GM11168 (cell line): Measurements from ENCODE around the gene WDR35.

ENCODE experiments used
- in situ Hi-C: fragments of 300-500 bp; cut with MboI; formaldehyde crosslinking; loops from one replicate; pipeline ENCODE4 v1.12.0; 2022; ENCODE audit warnings: low sequenced_read_pairs; ENCODE audit not compliant: unreplicated experiment

Gene WDR35

DNA sequence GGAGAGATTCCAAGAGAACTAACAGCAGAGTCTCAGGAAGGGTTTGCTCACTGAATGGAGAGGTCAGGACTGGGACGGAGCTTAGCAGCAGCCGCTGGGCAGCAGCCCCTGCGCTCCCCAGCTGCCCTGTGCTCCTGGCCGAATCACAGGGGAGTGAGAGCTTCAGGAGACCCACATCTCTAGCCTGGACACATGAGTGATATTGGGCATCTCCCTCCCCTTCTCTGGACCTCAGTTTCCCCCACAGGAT, 22.1 kb upstream of the WDR35 start:
- in situ Hi-C loops: loop anchor here (5.0 kb wide), 1 partner anchor 80 kb away; no protein-coding TSS in a partner anchor

DNA sequence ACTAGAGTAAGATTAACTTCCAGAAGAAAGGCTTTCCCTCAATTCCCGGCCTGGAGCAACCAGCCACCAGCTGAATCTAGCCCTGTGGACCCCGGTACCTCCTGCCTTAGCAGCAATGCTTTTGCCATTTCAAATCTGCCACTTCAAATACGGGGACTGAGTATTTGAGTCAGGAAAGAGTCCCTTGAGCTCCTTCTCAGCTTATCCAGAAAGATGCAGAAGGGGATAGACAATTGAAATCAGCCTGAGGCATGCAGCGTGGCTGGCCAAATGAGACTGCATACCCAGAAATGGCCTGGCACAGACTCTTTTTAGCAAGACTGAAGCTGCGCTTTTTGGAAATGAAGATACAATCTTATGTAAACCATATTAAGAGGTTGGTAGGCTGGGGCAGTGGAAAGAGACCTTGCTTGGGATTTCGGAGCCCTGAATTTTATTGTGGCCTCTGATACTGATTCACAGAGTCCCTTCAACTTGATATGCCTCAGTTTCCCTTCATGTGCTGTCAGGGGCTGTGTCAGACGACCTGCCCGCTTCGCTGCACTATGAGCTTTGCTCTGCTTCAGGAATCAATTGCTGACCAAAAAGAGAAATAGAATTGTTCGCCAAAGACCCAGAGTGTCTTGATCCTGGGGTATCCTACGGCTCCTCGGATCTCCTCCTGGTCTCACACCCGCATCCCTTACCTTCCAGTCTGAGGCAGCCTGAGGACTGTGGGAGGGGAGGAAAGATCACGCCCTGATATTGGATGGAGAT, 21.5 kb upstream of the WDR35 start:
- in situ Hi-C loops: loop anchor here (5.0 kb wide), 1 partner anchor 81 kb away; no protein-coding TSS in a partner anchor

DNA sequence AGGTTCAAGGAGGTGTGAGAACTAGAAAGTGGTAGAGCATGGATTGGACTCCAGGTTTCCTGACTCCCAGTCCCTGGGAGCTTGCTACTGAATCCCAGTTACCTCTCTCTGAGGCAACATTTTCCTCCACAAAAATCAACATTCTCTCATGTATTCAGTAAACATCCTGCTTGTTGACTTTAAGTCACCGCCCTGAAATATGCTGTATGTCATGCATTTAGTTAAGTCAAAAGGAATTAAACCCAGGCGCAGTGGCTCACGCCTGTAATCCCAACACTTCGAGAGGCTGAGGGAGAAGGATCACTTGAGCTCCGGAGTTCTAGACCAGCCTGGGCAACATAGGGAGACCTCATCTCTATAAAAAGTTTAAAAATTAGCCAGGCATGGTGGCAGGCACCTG, 18.8 kb upstream of the WDR35 start:
- in situ Hi-C loops: no loop called here

DNA sequence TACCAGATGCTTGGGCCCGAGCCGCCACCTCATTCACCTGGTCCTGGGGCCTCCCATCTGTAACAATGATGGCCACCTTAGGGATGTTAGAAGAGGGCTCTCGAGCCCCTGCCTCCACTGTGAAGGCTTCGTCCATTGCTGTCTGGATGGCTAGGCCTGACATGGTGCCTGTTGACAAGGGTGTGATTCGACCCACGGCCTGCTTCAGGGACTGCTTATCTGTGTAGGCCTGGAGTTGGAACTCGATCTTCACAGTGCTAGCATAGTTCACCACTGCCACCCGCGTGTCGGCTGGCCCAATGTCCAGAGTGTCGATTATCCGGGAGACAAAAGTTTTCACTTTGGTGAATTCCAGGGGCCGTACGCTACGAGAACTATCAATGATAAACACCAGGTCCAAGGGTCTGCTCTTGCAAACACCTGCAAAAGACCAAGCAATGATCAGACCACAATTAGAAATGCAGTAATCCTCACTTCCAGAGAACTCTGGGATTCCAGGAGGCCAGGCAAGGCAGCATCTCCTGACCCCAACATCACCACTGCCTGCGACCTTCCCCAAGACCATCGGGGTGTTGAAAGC, 16.1 kb upstream of the WDR35 start:
- in situ Hi-C loops: no loop called here

DNA sequence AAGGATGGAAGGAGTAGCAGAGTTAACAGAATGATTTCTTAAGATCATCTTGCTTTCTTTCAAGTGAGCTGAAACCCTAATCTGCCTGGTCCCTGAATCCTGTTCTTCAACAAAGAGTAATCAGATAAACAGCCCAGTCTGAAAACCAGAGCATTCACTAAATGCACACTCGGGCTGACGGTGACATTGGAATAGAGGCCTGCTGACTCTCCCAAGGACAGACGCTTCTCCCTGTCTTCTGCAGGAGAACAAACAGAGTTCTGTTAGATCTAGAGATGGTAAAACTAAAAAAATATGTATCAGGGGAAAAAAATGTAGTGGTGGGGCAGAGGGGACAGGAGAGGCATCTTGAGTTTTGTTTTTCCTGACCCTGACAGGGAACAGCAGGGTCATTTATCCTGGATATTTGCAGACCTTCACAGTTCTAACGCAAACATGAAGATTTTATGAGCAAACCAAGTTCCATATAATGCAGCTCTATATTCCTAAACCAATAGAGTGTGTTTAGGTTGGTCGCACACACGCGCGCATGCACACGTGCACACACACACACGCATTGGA, 15.2 kb upstream of the WDR35 start:
- in situ Hi-C loops: no loop called here

DNA sequence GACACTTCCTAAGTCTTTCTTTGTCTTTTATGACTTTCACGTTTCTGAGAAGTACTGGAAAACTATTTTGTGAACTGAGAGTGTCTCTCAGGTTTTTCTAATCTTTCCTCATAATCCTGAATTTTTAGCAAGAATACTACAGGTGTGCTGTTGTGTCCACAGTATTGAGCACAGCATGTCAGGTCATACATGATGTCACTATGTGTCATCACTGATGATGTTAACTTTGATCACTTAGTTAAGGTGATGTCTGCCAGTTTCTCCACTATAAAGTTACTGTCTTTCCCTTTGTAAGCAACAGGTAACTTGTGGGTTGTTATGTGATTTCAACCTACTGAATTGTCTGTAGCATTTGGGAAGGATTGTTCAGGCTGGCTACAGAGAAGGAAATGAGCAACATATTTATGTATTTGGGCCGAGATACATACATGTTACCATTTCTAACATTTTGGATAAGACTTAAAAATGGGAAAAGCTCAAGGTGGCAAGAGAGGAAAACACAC, 11.5 kb upstream of the WDR35 start:
- in situ Hi-C loops: no loop called here

DNA sequence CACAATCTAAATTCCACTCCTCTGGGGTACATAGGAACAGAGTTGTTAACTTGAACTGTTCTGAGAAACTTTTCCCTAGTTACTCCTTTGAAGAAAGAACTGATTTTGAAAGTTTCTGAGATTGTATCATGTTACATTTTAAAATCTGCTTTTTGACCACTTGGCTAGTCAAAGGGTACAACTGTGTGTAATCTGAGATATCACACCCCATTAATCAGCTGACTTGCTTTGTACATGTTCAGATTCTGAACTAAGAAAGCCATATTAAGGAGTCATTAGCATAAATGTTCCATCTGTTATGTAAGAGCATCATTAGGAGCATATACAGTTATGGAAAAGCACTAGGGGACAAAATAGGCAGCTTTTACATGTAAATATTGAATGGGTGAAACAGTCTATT, 3.8 kb upstream of the WDR35 start:
- in situ Hi-C loops: no loop called here

DNA sequence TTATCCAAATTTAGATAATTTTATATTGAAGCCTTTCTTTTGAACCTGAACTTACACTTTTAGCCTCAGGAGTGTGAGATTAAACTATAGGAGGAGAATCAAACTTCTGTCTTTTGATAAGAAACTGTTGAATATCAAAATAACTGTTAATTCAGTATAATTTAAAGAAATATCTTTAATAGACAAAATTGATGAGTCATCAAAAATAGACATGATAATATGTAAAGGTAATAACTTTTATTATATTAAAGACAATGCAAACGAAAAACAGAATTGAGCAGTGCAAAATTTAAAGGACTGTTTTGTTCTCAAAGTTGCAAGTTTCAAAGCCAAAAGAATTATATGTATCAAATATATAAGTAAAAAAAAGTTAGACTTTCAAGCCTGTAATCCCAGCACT, 2.0 kb upstream of the WDR35 start:
- in situ Hi-C loops: no loop called here

DNA sequence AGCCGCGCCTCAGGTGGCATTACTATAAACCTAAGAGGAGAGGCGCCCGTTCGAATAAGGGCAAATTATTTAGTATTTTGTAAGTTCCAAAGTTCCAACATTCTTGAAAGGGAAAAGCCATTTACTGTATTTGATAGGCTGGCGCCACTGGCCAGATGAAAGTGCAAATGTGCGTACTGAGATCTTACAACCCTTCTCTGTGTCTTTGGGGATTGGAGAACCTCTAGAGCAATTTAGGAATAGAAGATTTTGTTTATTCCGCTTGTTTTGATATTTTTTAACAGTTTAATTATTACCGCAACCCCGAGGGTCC, 467 bp upstream of the WDR35 start:
- in situ Hi-C loops: no loop called here

DNA sequence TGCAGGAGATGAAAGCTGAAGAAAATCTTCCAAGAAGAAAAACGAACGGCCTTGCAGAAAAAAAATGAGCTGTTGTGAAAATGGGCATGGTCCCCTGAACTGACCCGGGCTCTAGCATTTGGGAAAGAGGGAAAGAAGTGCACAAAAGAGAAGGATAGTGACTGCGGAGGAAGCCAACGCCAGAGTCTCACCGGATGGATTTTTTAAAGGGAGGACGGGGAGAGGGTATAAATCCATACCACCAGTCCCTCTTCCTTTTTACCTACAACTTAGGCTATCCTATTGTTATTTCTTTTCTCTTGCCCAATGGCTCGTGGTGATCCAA, 601 bp downstream of the WDR35 start:
- in situ Hi-C loops: no loop called here

DNA sequence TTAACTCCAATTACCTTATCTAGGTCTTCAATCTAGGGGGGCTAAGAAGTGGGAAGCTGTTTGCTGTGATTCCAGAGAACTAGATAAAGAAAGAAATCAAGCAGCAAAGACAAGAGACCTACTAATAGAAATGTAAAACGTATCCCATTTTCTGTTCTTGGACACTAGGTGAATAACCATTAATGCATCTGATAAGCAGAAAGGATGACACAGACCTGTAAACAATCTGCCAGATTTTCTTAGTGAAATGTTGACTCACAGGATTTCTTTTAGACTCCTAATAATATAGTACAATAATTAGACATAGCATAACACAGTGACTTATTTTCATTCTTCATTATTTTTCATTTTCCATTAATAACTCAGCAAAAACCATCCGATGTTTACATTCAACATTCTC, 1.3 kb downstream of the WDR35 start:
- in situ Hi-C loops: no loop called here

DNA sequence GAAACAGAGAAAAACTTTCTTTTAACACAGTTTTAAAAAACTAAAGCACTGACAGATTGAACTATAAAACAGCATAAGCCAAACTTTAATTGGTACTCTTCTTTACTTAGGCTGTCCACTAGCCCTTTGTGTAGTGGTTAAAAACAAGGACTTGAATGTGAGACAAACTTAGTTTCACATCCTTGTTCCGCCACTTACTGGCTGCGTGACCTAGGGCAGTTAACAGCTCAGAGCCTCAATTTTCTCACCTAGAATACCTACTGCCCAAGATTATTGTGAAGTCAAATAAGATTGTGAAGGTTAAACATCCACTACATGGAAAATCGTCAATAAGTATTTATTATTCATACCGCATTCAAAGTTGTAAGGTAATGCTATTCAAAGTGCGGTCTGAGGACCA, 2.0 kb downstream of the WDR35 start:
- in situ Hi-C loops: no loop called here

DNA sequence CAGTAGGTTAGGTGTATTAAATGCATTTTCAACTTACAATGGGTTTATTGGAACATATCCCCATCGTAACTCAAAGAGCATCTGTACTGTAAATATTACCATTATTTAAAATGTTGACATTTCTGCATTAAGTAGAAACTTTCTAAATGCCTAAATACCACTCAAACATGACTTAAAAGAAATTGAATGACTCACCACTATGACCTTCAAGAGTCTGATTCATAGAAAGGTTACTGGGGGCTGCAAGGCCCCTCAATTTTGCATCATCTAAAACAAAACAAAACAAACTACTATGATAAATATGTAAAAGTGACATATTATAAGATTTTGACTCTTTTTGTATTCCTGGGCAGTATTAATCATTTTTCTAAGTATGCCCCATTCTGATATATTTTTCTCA, 7.6 kb downstream of the WDR35 start:
- in situ Hi-C loops: no loop called here

DNA sequence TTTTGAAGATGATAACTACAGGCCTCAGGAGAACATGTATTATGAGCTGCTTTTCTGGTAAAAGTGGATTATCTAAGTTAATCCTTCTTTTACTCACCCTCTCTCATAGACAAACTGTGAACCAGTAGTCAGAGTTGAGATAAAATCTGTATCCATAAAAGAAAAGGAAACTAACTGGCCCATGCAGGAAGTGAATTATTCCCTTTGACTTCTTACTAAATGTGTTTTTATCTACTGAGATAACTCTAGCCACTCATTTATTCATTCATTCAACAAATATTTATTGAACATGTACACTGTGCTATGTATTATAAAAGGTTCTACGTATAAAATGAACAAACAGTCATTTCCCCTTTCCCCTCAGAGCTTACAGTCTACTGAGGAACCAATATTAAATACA, 10.0 kb downstream of the WDR35 start:
- in situ Hi-C loops: no loop called here

DNA sequence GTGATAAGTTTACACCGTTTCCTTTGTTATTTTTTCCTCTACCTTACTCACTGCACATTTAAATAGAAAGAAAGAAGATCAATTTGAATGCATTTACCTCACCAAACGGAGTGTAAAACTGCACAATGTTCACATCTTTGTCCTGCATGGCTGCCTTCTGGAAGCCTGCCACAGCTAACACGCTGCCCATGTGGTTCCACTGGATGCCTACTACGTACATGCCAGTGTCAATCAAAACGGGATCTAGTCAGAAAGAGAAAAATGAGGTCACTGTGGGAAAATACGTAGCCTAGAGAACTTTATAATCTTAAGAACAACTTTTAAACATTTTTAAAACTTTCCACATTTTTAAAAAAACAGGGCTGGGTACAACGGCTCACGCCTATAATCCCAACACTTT, 16.4 kb downstream of the WDR35 start:
- in situ Hi-C loops: no loop called here

DNA sequence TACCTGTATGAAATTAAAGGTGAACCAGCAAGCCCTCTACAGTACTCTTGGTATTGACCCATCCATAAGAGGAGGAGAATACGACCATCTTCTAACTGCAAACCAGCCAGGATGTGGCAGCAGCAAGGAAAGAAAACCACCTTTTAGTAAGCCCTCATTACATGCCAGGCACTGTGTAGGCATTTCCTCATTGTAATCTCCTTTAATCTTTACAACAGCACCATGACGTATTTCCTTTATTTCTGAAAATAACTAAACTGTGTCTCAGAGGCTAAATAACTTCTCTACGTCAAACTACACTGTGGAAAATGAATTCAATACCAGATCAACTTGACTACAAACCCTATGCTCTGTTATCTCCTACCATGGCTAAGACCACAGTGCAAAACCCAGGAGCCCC, 18.2 kb downstream of the WDR35 start:
- in situ Hi-C loops: no loop called here

DNA sequence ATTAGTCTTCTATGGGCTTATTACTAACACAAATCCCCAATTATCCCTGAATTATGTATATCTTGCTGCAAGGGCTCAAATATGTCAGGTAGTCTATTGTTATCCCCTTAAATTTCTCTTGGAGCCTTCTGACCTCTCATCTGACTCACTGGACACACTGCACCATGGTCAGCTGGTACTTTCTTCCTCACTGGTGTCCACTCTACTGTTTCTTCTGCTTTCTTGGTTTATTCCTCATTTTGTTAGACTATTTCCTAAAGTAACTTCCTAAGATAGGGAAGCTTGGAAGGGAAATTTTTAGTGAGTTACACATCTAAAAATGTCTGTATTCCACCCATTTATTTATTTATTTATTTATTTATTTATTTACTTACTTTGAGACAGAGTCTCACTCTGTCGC, 26.5 kb downstream of the WDR35 start:
- in situ Hi-C loops: loop anchor here (10.0 kb wide), 1 partner anchor 131 kb away; no protein-coding TSS in a partner anchor

DNA sequence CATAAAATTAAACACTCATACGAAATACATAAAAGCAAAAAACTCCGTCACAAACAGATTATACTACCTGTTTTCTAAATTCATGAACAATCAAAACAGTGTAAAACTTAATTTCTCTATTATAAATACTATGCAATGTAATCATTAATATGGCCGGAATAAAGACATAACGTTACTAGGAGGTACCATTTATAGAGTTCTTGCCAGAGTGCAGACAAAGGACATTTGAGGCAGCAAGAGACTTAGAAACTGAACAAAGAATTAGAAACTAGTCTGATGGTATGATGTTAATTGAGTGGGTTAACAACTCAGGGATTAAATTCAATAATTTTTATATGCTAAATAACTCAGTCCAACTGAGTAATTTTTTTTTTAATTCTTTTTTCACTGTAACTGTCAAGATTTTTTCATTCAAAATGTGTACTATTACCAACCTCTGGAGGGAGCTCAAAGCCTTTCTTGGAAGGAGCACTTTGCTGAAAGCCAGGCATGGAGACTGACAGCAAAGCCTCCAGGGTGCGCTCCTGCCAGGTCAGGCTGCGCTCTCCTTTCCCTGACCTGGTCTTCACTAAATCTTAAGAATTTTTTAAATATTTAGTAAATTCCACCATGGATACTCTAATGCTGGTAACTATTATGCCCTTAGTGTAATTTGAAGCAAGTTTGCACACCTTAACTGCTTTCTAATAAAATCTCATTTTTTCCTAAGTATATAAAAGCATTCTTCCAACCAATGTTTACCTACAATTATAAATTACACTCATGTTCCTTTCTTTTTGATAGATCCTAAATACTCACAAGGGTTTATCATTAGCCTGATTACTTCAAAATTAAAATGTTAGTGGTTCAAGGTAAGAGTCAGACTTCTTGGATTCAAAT, 34.1 kb downstream of the WDR35 start:
- in situ Hi-C loops: no loop called here

DNA sequence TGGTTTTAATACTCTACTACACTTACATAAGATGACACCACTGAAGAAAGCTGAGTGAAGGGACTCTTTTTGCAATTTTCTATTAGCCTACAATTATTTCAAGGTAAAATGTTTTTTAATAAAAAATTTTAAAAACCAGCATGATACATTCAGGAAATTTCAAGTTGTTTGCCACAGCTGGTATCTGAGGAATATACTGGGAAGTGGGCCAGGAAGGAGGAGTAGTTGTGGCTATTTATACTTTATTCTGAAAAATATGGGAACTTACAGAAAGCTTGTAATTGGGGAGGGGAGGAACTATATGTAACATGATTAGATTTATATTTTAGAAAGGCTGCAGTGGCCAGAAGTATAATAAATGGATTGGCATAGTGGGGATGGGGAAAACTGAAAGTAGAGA, 40.8 kb downstream of the WDR35 start:
- in situ Hi-C loops: no loop called here

DNA sequence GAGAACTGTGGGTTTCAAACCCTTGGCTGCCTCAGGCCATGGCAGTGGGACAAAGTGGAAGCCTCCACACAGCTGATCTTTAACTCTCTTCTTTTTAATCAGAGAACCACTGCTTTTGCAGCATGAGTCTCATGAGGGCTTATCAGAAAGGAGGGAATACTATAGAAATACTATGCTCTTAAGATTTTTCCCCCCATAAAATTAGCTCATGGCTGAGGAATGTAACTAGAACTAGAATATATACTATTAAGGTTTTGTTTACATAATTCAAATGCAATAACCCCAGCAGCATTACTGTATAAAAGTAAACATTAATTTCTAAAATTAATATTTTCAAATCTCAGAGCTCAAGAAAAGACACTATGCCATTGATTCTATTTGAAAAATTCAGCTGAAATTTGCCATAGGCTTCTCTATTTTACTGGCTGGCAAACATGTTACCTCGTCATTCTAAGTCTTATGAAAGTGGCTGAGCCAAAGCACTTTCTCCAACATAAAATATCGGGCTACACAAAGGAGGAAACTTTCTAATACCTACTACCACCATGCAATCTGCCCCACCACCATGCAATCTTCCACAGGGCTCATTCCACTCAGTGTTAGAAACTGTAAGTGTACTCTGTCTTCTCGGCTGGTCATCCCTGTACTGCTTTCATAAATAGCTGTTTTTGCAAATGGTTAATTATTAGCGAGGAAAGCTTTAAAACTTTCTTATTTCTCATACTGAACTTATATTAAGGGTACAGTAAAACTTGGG, 42.5 kb downstream of the WDR35 start:
- in situ Hi-C loops: no loop called here
